IMR-90 (cell line): Measurements from ENCODE around the gene C1QTNF5. TPM values are rescaled to one million over a fixed set of nuclear protein-coding genes. Genes with fewer than 3 reads are reported as not detected.

ENCODE experiments used
- ATAC-seq: fragments of 200-7000 bp; cut with Tn5 transposase; 2 replicates; pipeline ENCODE4 v1.9.1; 2020; ENCODE audit warnings: low read depth, mild to moderate bottlenecking, moderate library complexity
- BruUV-seq: library from RNA; stranded (reverse); fragments of 400-500 nt; replicated peaks from 2 replicates; lab custom pipeline; 2021; lab: Mats Ljungman, UMichigan
- CTCF ChIA-PET: fragments of 300-600 bp; formaldehyde crosslinking; extraction: SDS; loops from one replicate; lab custom pipeline; 2021; ENCODE audit warnings: antibody characterized with exemption; lab: Yijun Ruan, JAX
- POLR2A ChIA-PET: fragments of 300-600 bp; sonication (Branson Sonifier 250); formaldehyde crosslinking; loops from one replicate; lab custom pipeline; 2022; ENCODE audit warnings: antibody characterized with exemption; ENCODE audit not compliant: unreplicated experiment; lab: Charles Lee
- DNase-seq: peaks from one replicate; pipeline ENCODE4 v3.0.0; 2013
- H2AFZ ChIP-seq: replicated peaks from 2 replicates; pipeline ENCODE3; 2013; ENCODE audit warnings: low read length, mild to moderate bottlenecking; ENCODE audit not compliant: poor library complexity
- H2AK5ac ChIP-seq: 2 replicates; pipeline ENCODE4 v1.6.1; 2013; ENCODE audit warnings: low read depth, low read length, inconsistent platforms
- H2AK9ac ChIP-seq: replicated peaks from 2 replicates; pipeline ENCODE3; 2013; ENCODE audit warnings: mild to moderate bottlenecking, low read depth, low read length, moderate library complexity; ENCODE audit not compliant: poor library complexity
- H2BK120ac ChIP-seq: 2 replicates; pipeline ENCODE4 v1.6.1; 2013; ENCODE audit warnings: low read depth, low read length, inconsistent platforms
- H2BK15ac ChIP-seq: 3 replicates; pipeline ENCODE4 v1.6.1; 2013; ENCODE audit warnings: low read depth, low read length, inconsistent platforms
- H2BK20ac ChIP-seq: 2 replicates; pipeline ENCODE4 v1.6.1; 2013; ENCODE audit warnings: low read depth, mild to moderate bottlenecking, inconsistent platforms, low read length, moderate library complexity
- H2BK5ac ChIP-seq: 2 replicates; pipeline ENCODE4 v1.6.1; 2013; ENCODE audit warnings: mild to moderate bottlenecking, low read depth, low read length, inconsistent platforms; ENCODE audit not compliant: poor library complexity, severe bottlenecking
- H3K14ac ChIP-seq: replicated peaks from 2 replicates; pipeline ENCODE4 v1.6.1; 2013; ENCODE audit warnings: low read depth, low read length, inconsistent platforms
- H3K18ac ChIP-seq: 2 replicates; pipeline ENCODE4 v1.6.1; 2013; ENCODE audit warnings: low read depth, low read length, control low read depth
- H3K23ac ChIP-seq: 2 replicates; pipeline ENCODE4 v1.6.1; 2013; ENCODE audit warnings: low read depth, low read length, inconsistent platforms
- H3K27ac ChIP-seq: 2 replicates; pipeline ENCODE4 v1.5.1; 2013; ENCODE audit warnings: mild to moderate bottlenecking, control low read depth, low read length; ENCODE audit not compliant: insufficient read depth
- H3K27me3 ChIP-seq: 2 replicates; pipeline ENCODE4 v1.6.1; 2013; ENCODE audit warnings: low read length; ENCODE audit not compliant: control insufficient read depth, insufficient read depth
- H3K36me3 ChIP-seq: 2 replicates; pipeline ENCODE4 v1.6.1; 2013; ENCODE audit warnings: low read length, mixed read lengths; ENCODE audit not compliant: control insufficient read depth, insufficient read depth
- H3K4ac ChIP-seq: 2 replicates; pipeline ENCODE4 v1.6.1; 2013; ENCODE audit warnings: low read depth, low read length, inconsistent platforms
- H3K4me1 ChIP-seq: 2 replicates; pipeline ENCODE4 v1.6.1; 2013; ENCODE audit warnings: low read length, mixed read lengths; ENCODE audit not compliant: control insufficient read depth, insufficient read depth
- H3K4me2 ChIP-seq: 2 replicates; pipeline ENCODE4 v1.6.1; 2013; ENCODE audit warnings: low read depth, mild to moderate bottlenecking, control low read depth, low read length, moderate library complexity
- H3K4me3 ChIP-seq: 2 replicates; pipeline ENCODE4 v1.5.1; 2013; ENCODE audit warnings: low read depth, mild to moderate bottlenecking, control low read depth, low read length, moderate library complexity; ENCODE audit not compliant: insufficient read depth
- H3K56ac ChIP-seq: 2 replicates; pipeline ENCODE4 v1.6.1; 2013; ENCODE audit warnings: low read length, inconsistent platforms; ENCODE audit not compliant: insufficient read depth; ENCODE audit errors: extremely low read depth
- H3K79me1 ChIP-seq, 2 experiments: 2 replicates each; pipeline ENCODE4 v1.6.1; 2013; ENCODE audit warnings: low read length in 2 of 2, inconsistent platforms in 1 of 2, low read depth in 1 of 2
- H3K9ac ChIP-seq: 2 replicates; pipeline ENCODE4 v1.6.1; 2013; ENCODE audit warnings: low read depth, low read length, control low read depth
- H3K9me1 ChIP-seq: 2 replicates; pipeline ENCODE4 v1.6.1; 2013; ENCODE audit warnings: low read length, inconsistent platforms; ENCODE audit not compliant: insufficient read depth
- H3K9me3 ChIP-seq: 2 replicates; pipeline ENCODE4 v1.6.1; 2013; ENCODE audit warnings: low read length; ENCODE audit not compliant: control insufficient read depth, insufficient read depth
- H4K20me1 ChIP-seq: 2 replicates; pipeline ENCODE4 v1.6.1; 2013; ENCODE audit warnings: low read length, inconsistent platforms; ENCODE audit not compliant: insufficient read depth
- H4K5ac ChIP-seq: 2 replicates; pipeline ENCODE4 v1.6.1; 2013; ENCODE audit warnings: mild to moderate bottlenecking, low read depth, low read length, control low read depth
- H4K8ac ChIP-seq, 2 experiments: 2 replicates each; pipeline ENCODE4 v1.6.1; 2013; ENCODE audit warnings: low read depth in 2 of 2, low read length in 2 of 2, control low read depth in 1 of 2, inconsistent platforms in 1 of 2
- H4K91ac ChIP-seq: 2 replicates; pipeline ENCODE4 v1.6.1; 2013; ENCODE audit warnings: low read depth, low read length, inconsistent platforms; ENCODE audit not compliant: insufficient read depth
- BHLHE40 ChIP-seq: fragments of 150-350 bp; IDR thresholded peaks from 2 replicates; pipeline ENCODE4 v1.6.1; 2016; ENCODE audit warnings: mild to moderate bottlenecking, low read depth, low read length
- CEBPB ChIP-seq: IDR thresholded peaks from 2 replicates; pipeline ENCODE4 v1.6.1; 2012; ENCODE audit warnings: low read depth, low read length, improper control_type of control experiment
- CHD1 ChIP-seq: IDR thresholded peaks from 2 replicates; pipeline ENCODE4 v1.6.1; 2012; ENCODE audit warnings: low read depth, low read length, improper control_type of control experiment
- CTCF ChIP-seq: conservative IDR thresholded peaks from 2 replicates; pipeline ENCODE4 v1.5.1; 2012; ENCODE audit warnings: mild to moderate bottlenecking, low read depth, low read length, improper control_type of control experiment
- ELK1 ChIP-seq: fragments of 150-350 bp; IDR thresholded peaks from 2 replicates; pipeline ENCODE4 v1.6.1; 2016; ENCODE audit warnings: low read depth, mild to moderate bottlenecking, low read length, moderate library complexity, borderline replicate concordance
- MAFK ChIP-seq: IDR thresholded peaks from 2 replicates; pipeline ENCODE4 v1.6.1; 2012; ENCODE audit warnings: low read depth, low read length, improper control_type of control experiment
- MXI1 ChIP-seq: IDR thresholded peaks from 2 replicates; pipeline ENCODE4 v1.6.1; 2012; ENCODE audit warnings: low read depth, mild to moderate bottlenecking, low read length, moderate library complexity, borderline replicate concordance
- POLR2A ChIP-seq: IDR thresholded peaks from 2 replicates; pipeline ENCODE4 v1.6.1; 2012; ENCODE audit warnings: mild to moderate bottlenecking, low read depth, low read length
- RAD21 ChIP-seq: IDR thresholded peaks from 2 replicates; pipeline ENCODE4 v1.6.1; 2012; ENCODE audit warnings: low read length, improper control_type of control experiment
- RCOR1 ChIP-seq: IDR thresholded peaks from 2 replicates; pipeline ENCODE4 v1.6.1; 2012; ENCODE audit warnings: mild to moderate bottlenecking, low read length, improper control_type of control experiment; ENCODE audit not compliant: insufficient replicate concordance
- USF2 ChIP-seq: fragments of 150-350 bp; IDR thresholded peaks from 2 replicates; pipeline ENCODE4 v1.6.1; 2017; ENCODE audit warnings: mild to moderate bottlenecking, antibody characterized with exemption, low read length, low read depth
- WGBS, 2 experiments: methylation state at CpG; one replicate each; pipeline versions ENCODE4 v1.1.5 to v1.1.7; 2013; ENCODE audit warnings: missing lambda C conversion rate in 2 of 2; ENCODE audit not compliant: insufficient read length in 1 of 2; ENCODE audit errors: extremely low coverage in 2 of 2; 5-methylcytosine and 5-hydroxymethylcytosine counted together
- dilution Hi-C: fragments of 300-500 bp; cut with HindIII; formaldehyde crosslinking; loops from one replicate; pipeline ENCODE4 v1.14.3; 2018; ENCODE audit warnings: low sequenced_read_pairs; ENCODE audit not compliant: unreplicated experiment
- in situ Hi-C: fragments of 300-500 bp; cut with MboI; formaldehyde crosslinking; loops from 3 replicates; pipeline ENCODE4 v1.14.3; 2019; ENCODE audit warnings: low sequenced_read_pairs, inconsistent platforms, mixed read lengths
- intact Hi-C: fragments of 100-400 bp; cut with micrococcal nuclease; formaldehyde crosslinking; loops from 2 replicates; pipeline ENCODE4 v1.10.0; 2022
- polyA plus RNA-seq, 3 experiments: library from polyadenylated mRNA; depleted of rRNA; stranded (reverse); fragments of >200 nt; gene quantifications; 2 replicates each; pipeline ENCODE4 v1.2.3, GENCODE V29; 2012; ENCODE audit warnings: low replicate concordance in 1 of 3
- total RNA-seq: library from RNA; depleted of rRNA; stranded (reverse); fragments of >200 nt; gene quantifications from 2 replicates; pipeline ENCODE4 v1.2.3, GENCODE V29; 2012

Gene C1QTNF5
- total and polyA plus RNA-seq, 2 of the 4 experiments (the other 2 are of a cell fraction), result 2.0 to 5.4 TPM

GRCh38 chr11:119355091-119355843 lies 14.6 kb upstream of the C1QTNF5 start (continued):
- no peak for TF ChIP-seq USF2

GRCh38 chr11:119352857-119353260 lies 12.2 kb upstream of the C1QTNF5 start:
- peak overlapping the region; percentile 15 for H2AK9ac ChIP-seq
- no peak overlapping the region for H2AFZ ChIP-seq
- H2BK15ac ChIP-seq, result no peak overlapping the region
- H4K5ac ChIP-seq, result no peak overlapping the region
- DNase-seq (no peak), ATAC-seq (no peak)
- H3K9me3 ChIP-seq, result no peaks in the 10 kb centered on the region
- intact Hi-C loops, result no loop called here
- POLR2A ChIA-PET, result no interaction called here
- no peak overlapping the region for H3K56ac ChIP-seq
- H3K36me3 ChIP-seq, result no peaks in the 10 kb centered on the region
- H3K23ac ChIP-seq, result no peak overlapping the region
- H3K14ac ChIP-seq, result no peak overlapping the region
- H2BK5ac ChIP-seq, result no peak overlapping the region
- H3K4me3 ChIP-seq, result no peak overlapping the region
- dilution Hi-C loops, result no loop called here
- CTCF ChIA-PET, result interaction anchor here (0.6 kb wide), 1 partner anchor 122 kb away, joined by 4 read pairs; no protein-coding TSS in a partner anchor
- peaks cover 18% of the 10 kb centered on the region for H3K27me3 ChIP-seq
- H4K20me1 ChIP-seq, result no peaks in the 10 kb centered on the region
- no peak overlapping the region for H2BK120ac ChIP-seq
- in situ Hi-C loops, result loop anchor here (25.0 kb wide), 1 partner anchor 759 kb away; no protein-coding TSS in a partner anchor
- H3K4ac ChIP-seq, result no peak overlapping the region
- H3K27ac ChIP-seq, result no peak overlapping the region
- no peak overlapping the region for H2AK5ac ChIP-seq
- H3K4me2 ChIP-seq, result no peak overlapping the region
- H3K9ac ChIP-seq, result no peak overlapping the region
- no peak for TF ChIP-seq RCOR1
- no peak for TF ChIP-seq MAFK
- TF ChIP-seq MXI1, result no peak
- TF ChIP-seq POLR2A, result no peak
- no peak for TF ChIP-seq CEBPB
- no peak for TF ChIP-seq BHLHE40
- no peak for TF ChIP-seq ELK1
- TF ChIP-seq CHD1, result no peak
- no peak for TF ChIP-seq CTCF
- no peak for TF ChIP-seq RAD21
- no TSS peak for BruUV-seq
- no peak overlapping the region for H2BK20ac ChIP-seq
- H4K91ac ChIP-seq, result no peak overlapping the region
- H3K18ac ChIP-seq, result no peak overlapping the region
- no peaks in the 10 kb centered on the region for H3K9me1 ChIP-seq
- H3K4me1 ChIP-seq, result no peaks in the 10 kb centered on the region
- H4K8ac ChIP-seq, result no peak overlapping the region
- WGBS, 2 experiments, result 0% methylated on average over 2 of the region's 4 CpGs; no CpG with 5 or more reads in 1 of the 2 experiments
- no peaks in the 10 kb centered on the region for H3K79me1 ChIP-seq
